HG03378 (cell line): ENCODE data around the gene RORB.
A peak's percentile ranks its signal among the peaks of the same experiment; 100 is the strongest.

Source experiments
- ATAC-seq: cut with Tn5 transposase; IDR thresholded peaks from one replicate; pipeline ENCODE4 v1.9.1; 2021; ENCODE audit warnings: mild to moderate bottlenecking, moderate library complexity; ENCODE audit not compliant: unreplicated experiment

The RORB gene

GRCh38 chr9:74589576-74589975 is 92.4 kb downstream of the RORB start:
- peak; percentile 73 for ATAC-seq

- no peak for ATAC-seq
Observed at GRCh38 chr9:74595286-74595685, 98.2 kb downstream of the RORB start.

GRCh38 chr9:74598874-74599273 is 101.7 kb downstream of the RORB start:
- ATAC-seq: no peak

- peak; percentile 50 for ATAC-seq
Observed at GRCh38 chr9:74609671-74610405, 112.7 kb downstream of the RORB start.

- peak; percentile 56 for ATAC-seq
Observed at GRCh38 chr9:74610523-74611061, 113.5 kb downstream of the RORB start.

- ATAC-seq: no peak
Observed at GRCh38 chr9:74630228-74630627, 133.1 kb downstream of the RORB start.

GRCh38 chr9:74639112-74639511 is 142.0 kb downstream of the RORB start:
- ATAC-seq: no peak

- no peak for ATAC-seq
Observed at GRCh38 chr9:74642376-74642775, 145.2 kb downstream of the RORB start.

- ATAC-seq: no peak
Observed at GRCh38 chr9:74643303-74643923, 146.3 kb downstream of the RORB start.

GRCh38 chr9:74644023-74644422 is 146.9 kb downstream of the RORB start:
- no peak for ATAC-seq

- peak; percentile 74 for ATAC-seq
Observed at GRCh38 chr9:74645007-74645639, 148.0 kb downstream of the RORB start.

- no peak for ATAC-seq
Observed at GRCh38 chr9:74653410-74654080, 156.4 kb downstream of the RORB start.

GRCh38 chr9:74662674-74663073 is 165.5 kb downstream of the RORB start:
- no peak for ATAC-seq

GRCh38 chr9:74663439-74663838 is 166.3 kb downstream of the RORB start:
- no peak for ATAC-seq

- no peak for ATAC-seq
Observed at GRCh38 chr9:74666625-74667316, 169.6 kb downstream of the RORB start.

GRCh38 chr9:74672237-74672636 is 175.1 kb downstream of the RORB start:
- ATAC-seq: no peak

- ATAC-seq: no peak
Observed at GRCh38 chr9:74674077-74674476, 176.9 kb downstream of the RORB start.

GRCh38 chr9:74681906-74682305 is 184.8 kb downstream of the RORB start:
- no peak for ATAC-seq

- ATAC-seq: no peak
Observed at GRCh38 chr9:74683322-74683721, 186.2 kb downstream of the RORB start.

GRCh38 chr9:74691058-74691457 is 193.9 kb downstream of the RORB start:
- ATAC-seq: no peak

- ATAC-seq: no peak
Observed at GRCh38 chr9:74696520-74696919, 199.4 kb downstream of the RORB start.
